Measurements from ENCODE around the gene RNF34.

DNA sequence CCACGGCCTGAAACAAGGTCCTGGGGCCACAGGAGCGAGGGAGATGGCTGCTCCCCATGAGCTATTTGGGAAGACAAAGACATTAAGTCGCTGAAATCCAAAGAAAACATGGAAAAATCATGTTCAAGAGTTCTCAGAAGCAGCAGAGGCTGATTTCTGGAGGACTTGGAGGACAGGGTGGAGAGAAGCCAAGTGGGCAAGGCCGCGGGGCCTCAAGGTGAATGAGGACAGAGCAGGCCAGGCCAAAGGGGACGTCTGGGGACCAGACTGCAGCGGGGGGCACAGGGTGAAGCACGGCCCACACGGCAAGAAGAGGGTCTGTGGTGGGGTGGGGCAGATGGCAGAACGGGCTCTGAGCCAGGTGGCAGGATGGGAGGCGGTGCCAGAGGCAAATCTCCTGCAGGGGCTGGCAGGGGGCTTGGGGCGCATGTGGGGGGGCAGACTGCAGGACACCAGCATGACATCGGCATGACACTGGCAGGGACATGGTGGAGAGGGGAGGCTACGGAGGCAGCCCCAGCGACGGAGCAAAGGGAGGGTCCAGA, 48.9 kb downstream of the RNF34 start:
- TF ChIP-seq, protein P1, sequence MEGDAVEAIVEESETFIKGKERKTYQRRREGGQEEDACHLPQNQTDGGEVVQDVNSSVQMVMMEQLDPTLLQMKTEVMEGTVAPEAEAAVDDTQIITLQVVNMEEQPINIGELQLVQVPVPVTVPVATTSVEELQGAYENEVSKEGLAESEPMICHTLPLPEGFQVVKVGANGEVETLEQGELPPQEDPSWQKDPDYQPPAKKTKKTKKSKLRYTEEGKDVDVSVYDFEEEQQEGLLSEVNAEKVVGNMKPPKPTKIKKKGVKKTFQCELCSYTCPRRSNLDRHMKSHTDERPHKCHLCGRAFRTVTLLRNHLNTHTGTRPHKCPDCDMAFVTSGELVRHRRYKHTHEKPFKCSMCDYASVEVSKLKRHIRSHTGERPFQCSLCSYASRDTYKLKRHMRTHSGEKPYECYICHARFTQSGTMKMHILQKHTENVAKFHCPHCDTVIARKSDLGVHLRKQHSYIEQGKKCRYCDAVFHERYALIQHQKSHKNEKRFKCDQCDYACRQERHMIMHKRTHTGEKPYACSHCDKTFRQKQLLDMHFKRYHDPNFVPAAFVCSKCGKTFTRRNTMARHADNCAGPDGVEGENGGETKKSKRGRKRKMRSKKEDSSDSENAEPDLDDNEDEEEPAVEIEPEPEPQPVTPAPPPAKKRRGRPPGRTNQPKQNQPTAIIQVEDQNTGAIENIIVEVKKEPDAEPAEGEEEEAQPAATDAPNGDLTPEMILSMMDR (IDR thresholded peaks at IDR 0.05; ENCODE audit: extremely low read depth in 1 of 2, insufficient read depth in 1 of 2, low read depth in 1 of 2, low read length in 2 of 2), result no peak
- TF ChIP-seq POLR2A (IDR thresholded peaks at IDR 0.05; ENCODE audit: low read depth, low read length) (no peak), JUN (IDR thresholded peaks at IDR 0.05; ENCODE audit: borderline replicate concordance, insufficient read depth, insufficient read length, low read depth) (no peak), GATA2 (IDR thresholded peaks at IDR 0.05; ENCODE audit: insufficient read depth, insufficient read length, low read depth, low read length) (no peak), EZH2 (IDR thresholded peaks at IDR 0.05; ENCODE audit: borderline replicate concordance, low read depth, low read length, severe bottlenecking) (no peak), POLR2AphosphoS5 (IDR thresholded peaks at IDR 0.05; ENCODE audit: insufficient read depth, low read depth, low read length) (no peak)

All from endothelial cell of umbilical vein (primary cell).